T-cell (primary cell): ENCODE measurements around the gene RBM38. TPM values are rescaled to one million over a fixed set of nuclear protein-coding genes. Genes with fewer than 3 reads are reported as not detected.

Experiments used
- ATAC-seq, 4 experiments: fragments of 200-7000 bp in 3 of 4; fragments of 150-1000 bp in 1 of 4; cut with Tn5 transposase; replicated peaks in 1 of 4; 1 replicate in 3 of 4; 2 replicates in 1 of 4; pipeline ENCODE4 v1.10.0; 2021; ENCODE audit warnings: moderate library complexity in 3 of 4, mild to moderate bottlenecking in 2 of 4, moderate number of reproducible peaks in 1 of 4
- CTCF ChIA-PET, 2 donors: fragments of 300-600 bp; sonication (Branson Sonifier 250); formaldehyde crosslinking; loops; one replicate each; lab custom pipeline; 2022; ENCODE audit warnings: antibody characterized with exemption in 2 of 2; lab: Charles Lee
- POLR2A ChIA-PET, 2 donors: fragments of 300-600 bp; sonication (Branson Sonifier 250); formaldehyde crosslinking; loops; one replicate each; lab custom pipeline; 2022; ENCODE audit warnings: antibody characterized with exemption in 2 of 2; lab: Charles Lee
- DNase-seq, 35 experiments: peaks; one replicate each; pipeline versions ENCODE4 v3.0.0 to v3.0.0-alpha.2; 2013 to 2023
- H3K27ac ChIP-seq: one replicate; pipeline ENCODE4 v1.5.1; 2013; ENCODE audit warnings: low read length
- H3K27me3 ChIP-seq, 2 experiments: replicated peaks in 1 of 2; 1 replicate in 1 of 2; 2 replicates in 1 of 2; pipeline versions ENCODE4 v1.6.1 to v1.7.0; 2013; ENCODE audit warnings: low read length in 1 of 2, mixed read lengths in 1 of 2; ENCODE audit not compliant: control insufficient read depth in 2 of 2, insufficient read depth in 2 of 2; ENCODE audit errors: extremely low read depth in 1 of 2
- H3K36me3 ChIP-seq, 2 donors: 1 replicate in 1 of 2; 2 replicates in 1 of 2; pipeline versions ENCODE4 v1.6.1 to v1.7.0; 2013; ENCODE audit warnings: low read length in 1 of 2; ENCODE audit not compliant: control insufficient read depth in 2 of 2, insufficient read depth in 1 of 2; ENCODE audit errors: extremely low read depth in 1 of 2
- H3K4me1 ChIP-seq, 2 experiments: 1 replicate in 1 of 2; 2 replicates in 1 of 2; pipeline versions ENCODE4 v1.6.1 to v1.7.0; 2013; ENCODE audit warnings: low read length in 2 of 2, mixed read lengths in 1 of 2; ENCODE audit not compliant: insufficient read depth in 2 of 2, control insufficient read depth in 1 of 2; ENCODE audit errors: extremely low read depth in 1 of 2
- H3K4me3 ChIP-seq, 2 donors: 1 replicate in 1 of 2; 2 replicates in 1 of 2; pipeline versions ENCODE4 v1.5.1 to v1.7.0; 2013; ENCODE audit warnings: mild to moderate bottlenecking in 2 of 2, low read length in 1 of 2, moderate library complexity in 1 of 2; ENCODE audit not compliant: control insufficient read depth in 1 of 2; ENCODE audit errors: extremely low read depth in 1 of 2
- H3K9me3 ChIP-seq: 2 replicates; pipeline ENCODE4 v1.7.0; 2013
- H3K27ac Mint-ChIP-seq, 2 donors: one replicate each; pipeline ENCODE4 v1.8.0; 2020 to 2021; ENCODE audit warnings: mild to moderate bottlenecking in 2 of 2, mixed read lengths in 2 of 2
- H3K27me3 Mint-ChIP-seq, 2 donors: one replicate each; pipeline ENCODE4 v1.8.0; 2021 to 2022; ENCODE audit warnings: mixed read lengths in 2 of 2
- H3K36me3 Mint-ChIP-seq: one replicate; pipeline ENCODE4 v1.8.0; 2021; ENCODE audit warnings: mixed read lengths
- H3K4me1 Mint-ChIP-seq, 3 donors: one replicate each; pipeline ENCODE4 v1.8.0; 2020 to 2022; ENCODE audit warnings: mixed read lengths in 3 of 3, mild to moderate bottlenecking in 1 of 3
- H3K4me3 Mint-ChIP-seq, 3 donors: one replicate each; pipeline ENCODE4 v1.8.0; 2020 to 2022; ENCODE audit warnings: mild to moderate bottlenecking in 3 of 3, mixed read lengths in 3 of 3, moderate library complexity in 3 of 3
- H3K9me3 Mint-ChIP-seq, 3 donors: one replicate each; pipeline ENCODE4 v1.8.0; 2020 to 2022; ENCODE audit warnings: mixed read lengths in 3 of 3
- WGBS: methylation state at CpG from one replicate; pipeline ENCODE4 v1.1.5; 2013; ENCODE audit warnings: missing lambda C conversion rate; ENCODE audit not compliant: insufficient coverage; 5-methylcytosine and 5-hydroxymethylcytosine counted together
- total RNA-seq, 35 experiments: library from RNA in 6 of 35; stranded (reverse) in 6 of 35; fragments of 120-200 nt in 1 of 35; gene quantifications; one replicate each; pipeline versions ENCODE4 v1.2.1 to v1.2.4 and lab custom pipeline; 2013 to 2026

Gene RBM38
- total RNA-seq, 5 donors from 2014 or later (not counting 1 experiment from before 2014, with no cell fraction given): 111 to 271 (median 124) TPM

DNA sequence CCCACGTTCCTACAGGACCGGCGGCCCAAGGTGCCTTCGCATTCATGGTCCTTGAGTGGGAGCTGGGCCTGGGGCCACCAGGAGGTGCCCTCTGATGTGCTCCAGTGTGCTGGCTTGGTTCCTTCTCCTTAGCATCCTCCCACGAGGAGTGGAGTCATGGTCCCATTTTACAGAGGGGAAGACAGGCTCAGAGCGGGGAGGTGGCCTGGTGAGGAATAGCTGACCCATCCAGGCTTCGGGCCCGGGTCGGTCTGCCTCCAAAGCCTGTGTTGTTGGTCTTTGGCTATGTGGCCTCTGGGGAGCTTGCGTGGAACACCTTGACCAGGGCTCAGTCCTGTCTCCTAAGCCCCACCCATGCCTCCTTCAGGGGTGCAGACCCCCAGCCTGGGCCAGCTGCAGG lies 22.8 kb downstream of the RBM38 start:
- H3K27ac Mint-ChIP-seq: no peak overlapping the region
- no peaks in the 10 kb centered on the region for H3K9me3 Mint-ChIP-seq
- no peak overlapping the region for H3K4me3 ChIP-seq
- 96% methylated on average over 9 of the region's 10 CpGs for WGBS
- H3K36me3 Mint-ChIP-seq: peaks cover 6% of the 10 kb centered on the region
- no peaks in the 10 kb centered on the region for H3K27me3 ChIP-seq
- ChIA-PET CTCF (interaction anchor here in 1 of 2 donors (1.0 kb wide), 1 partner anchor 12 kb away, joined by 4 read pairs; no protein-coding TSS in a partner anchor), POLR2A (interaction anchor here in 1 of 2 donors (0.8 to 1.5 kb wide), 2 partner anchors 9 to 12 kb away, joined by 3 to 6 read pairs; no protein-coding TSS in a partner anchor)
- peaks cover 19 to 40% (median 26%) of the 10 kb centered on the region in 3 donors for H3K4me1 Mint-ChIP-seq
- no peak overlapping the region for H3K27ac ChIP-seq
- H3K36me3 ChIP-seq: peaks cover 9 to 11% of the 10 kb centered on the region in 2 donors
- DNase-seq (no peak), ATAC-seq (no peak)
- H3K4me1 ChIP-seq: peaks cover 0 to 29% of the 10 kb centered on the region in 2 experiments
- H3K27me3 Mint-ChIP-seq: no peaks in the 10 kb centered on the region
- peak overlapping the region in 1 of 3 donors; percentile 5 for H3K4me3 Mint-ChIP-seq
- H3K9me3 ChIP-seq: no peaks in the 10 kb centered on the region

GRCh38 chr20:57414867-57415592 lies 23.8 kb downstream of the RBM38 start:
- CTCF ChIA-PET: no interaction called here

DNA sequence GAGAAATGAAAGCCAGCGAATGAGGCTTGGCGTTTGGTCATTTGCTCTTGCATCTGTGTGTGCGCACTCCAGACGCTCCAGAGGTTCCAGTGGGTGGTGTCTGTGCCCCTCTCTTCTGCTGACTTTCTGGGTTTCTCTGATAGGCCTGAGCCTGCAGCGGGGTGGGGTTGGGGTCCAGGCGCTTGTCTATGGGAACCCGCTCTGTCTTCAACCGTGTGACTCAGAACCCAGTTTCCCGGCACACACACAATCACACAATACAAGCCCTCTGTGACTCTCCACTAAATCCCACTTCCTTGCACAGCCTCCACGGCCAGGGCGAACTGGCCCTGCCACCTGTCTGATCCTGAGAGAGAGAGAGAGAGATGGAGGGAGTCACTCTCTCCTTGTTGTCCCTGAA lies 24.6 kb downstream of the RBM38 start:
- WGBS: 88% methylated on average over 6 of the region's 11 CpGs
- ChIA-PET CTCF (no interaction called here), POLR2A (no interaction called here)
- H3K9me3 Mint-ChIP-seq: no peaks in the 10 kb centered on the region
- Histone ChIP-seq H3K27me3 (no peaks in the 10 kb centered on the region), H3K9me3 (no peaks in the 10 kb centered on the region), H3K27ac (no peak overlapping the region), H3K36me3 (peaks cover 0 to 3% of the 10 kb centered on the region in 2 donors), H3K4me3 (no peak overlapping the region), H3K4me1 (peaks cover 0 to 17% of the 10 kb centered on the region in 2 experiments)
- no peaks in the 10 kb centered on the region for H3K36me3 Mint-ChIP-seq
- H3K27ac Mint-ChIP-seq: peak overlapping the region in 1 of 2 donors; percentile 55
- H3K27me3 Mint-ChIP-seq: no peaks in the 10 kb centered on the region
- peaks cover 17 to 30% (median 22%) of the 10 kb centered on the region in 3 donors for H3K4me1 Mint-ChIP-seq
- DNase-seq: no peak
- no peak overlapping the region for H3K4me3 Mint-ChIP-seq
- ATAC-seq: no peak

More at GRCh38 chr20:57414867-57415592, 23.8 kb downstream of the RBM38 start:
- Mint-ChIP-seq H3K27ac (no peak overlapping the region), H3K27me3 (no peaks in the 10 kb centered on the region), H3K36me3 (no peaks in the 10 kb centered on the region), H3K9me3 (no peaks in the 10 kb centered on the region), H3K4me3 (no peak overlapping the region), H3K4me1 (peaks cover 18 to 32% (median 23%) of the 10 kb centered on the region in 3 donors)
- Histone ChIP-seq H3K36me3 (peaks cover 0 to 3% of the 10 kb centered on the region in 2 donors), H3K27ac (no peak overlapping the region), H3K9me3 (no peaks in the 10 kb centered on the region), H3K27me3 (no peaks in the 10 kb centered on the region), H3K4me1 (peaks cover 0 to 21% of the 10 kb centered on the region in 2 experiments), H3K4me3 (no peak overlapping the region)
- 86% methylated on average over 11 of the region's 19 CpGs for WGBS
- no peak for DNase-seq
- POLR2A ChIA-PET: no interaction called here
- ATAC-seq: peak in 1 of 4 experiments; percentile 1

DNA sequence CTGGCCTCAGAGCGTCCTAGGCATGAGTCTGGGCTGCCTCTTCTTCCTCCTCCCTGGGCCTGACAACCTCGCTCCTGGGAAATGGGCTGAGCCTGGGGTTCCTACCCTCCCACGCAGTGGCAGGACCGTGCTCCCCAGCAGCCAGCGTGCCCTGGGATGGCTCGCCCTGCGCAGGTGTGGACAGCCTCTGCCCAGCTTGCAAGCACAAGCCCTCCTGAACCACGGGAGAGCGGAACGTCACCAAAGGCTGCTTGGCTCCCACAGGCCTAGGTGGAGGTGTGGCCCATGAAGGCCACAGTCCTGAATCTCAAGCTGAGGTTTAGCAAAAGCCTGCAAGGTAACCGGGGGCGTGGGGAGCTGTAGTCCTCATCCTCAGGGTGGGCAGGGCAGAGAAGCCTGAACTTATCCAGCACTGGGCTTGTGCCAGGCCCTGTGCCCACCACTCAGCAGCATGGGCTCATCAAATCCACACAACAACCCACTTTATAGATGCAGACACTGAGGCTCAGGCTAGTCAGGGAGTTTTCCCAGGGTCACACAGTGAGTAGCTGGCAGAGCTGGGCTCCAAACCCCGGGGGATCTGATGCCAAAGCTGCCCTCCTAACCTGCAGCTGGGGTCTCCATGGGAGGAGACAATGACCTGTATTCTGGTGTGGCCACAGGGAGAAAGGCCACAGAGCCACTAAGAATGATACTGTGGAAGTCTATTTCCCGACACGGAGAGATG lies 25.3 kb downstream of the RBM38 start:
- H3K27ac ChIP-seq: no peak overlapping the region
- H3K27me3 ChIP-seq: no peaks in the 10 kb centered on the region
- no peak overlapping the region for H3K27ac Mint-ChIP-seq
- ChIA-PET POLR2A (interaction anchor here in 1 of 2 donors (0.6 kb wide), 1 partner anchor 54 kb away, joined by 3 read pairs; no protein-coding TSS in a partner anchor), CTCF (no interaction called here)
- ATAC-seq: peak in 1 of 4 experiments; percentile 4
- peaks cover 0 to 3% of the 10 kb centered on the region in 2 donors for H3K36me3 ChIP-seq
- H3K9me3 Mint-ChIP-seq: no peaks in the 10 kb centered on the region
- no peak overlapping the region for H3K4me3 ChIP-seq
- peaks cover 0 to 14% of the 10 kb centered on the region in 2 experiments for H3K4me1 ChIP-seq
- no peak for DNase-seq
- peaks cover 12 to 25% (median 17%) of the 10 kb centered on the region in 3 donors for H3K4me1 Mint-ChIP-seq
- WGBS: 80% methylated on average over 11 of the region's 15 CpGs
- no peaks in the 10 kb centered on the region for H3K9me3 ChIP-seq
- H3K36me3 Mint-ChIP-seq: no peaks in the 10 kb centered on the region
- H3K27me3 Mint-ChIP-seq: no peaks in the 10 kb centered on the region
- no peak overlapping the region for H3K4me3 Mint-ChIP-seq

GRCh38 chr20:57417051-57417689 lies 26.0 kb downstream of the RBM38 start:
- H3K9me3 Mint-ChIP-seq: no peaks in the 10 kb centered on the region
- 66% methylated on average over 6 of the region's 6 CpGs for WGBS

More at GRCh38 chr20:57417051-57417689, 26.0 kb downstream of the RBM38 start:
- ChIA-PET CTCF (no interaction called here), POLR2A (interaction anchor here in 1 of 2 donors (0.6 kb wide), 1 partner anchor 54 kb away, joined by 3 read pairs; no protein-coding TSS in a partner anchor)
- H3K27me3 Mint-ChIP-seq: no peaks in the 10 kb centered on the region
- DNase-seq: no peak
- H3K36me3 Mint-ChIP-seq: no peaks in the 10 kb centered on the region
- peaks cover 14 to 30% (median 17%) of the 10 kb centered on the region in 3 donors for H3K4me1 Mint-ChIP-seq
- Histone ChIP-seq H3K27me3 (no peaks in the 10 kb centered on the region), H3K9me3 (no peaks in the 10 kb centered on the region), H3K36me3 (peaks cover 0 to under 1% of the 10 kb centered on the region in 2 donors), H3K27ac (no peak overlapping the region), H3K4me3 (no peak overlapping the region), H3K4me1 (peaks cover 0 to 7% of the 10 kb centered on the region in 2 experiments)
- H3K4me3 Mint-ChIP-seq: no peak overlapping the region
- no peak for ATAC-seq
- no peak overlapping the region for H3K27ac Mint-ChIP-seq
